Activated CD4-positive, alpha-beta T cell treated with anti-CD3 and anti-CD28 coated beads, Interleukin-2, amount 10 ng/mL, durations not matched to agents 7 days and 5 days (primary cell): ENCODE results near the gene CPHXL2. TPM values are rescaled to one million over a fixed set of nuclear protein-coding genes. Genes with fewer than 3 reads are reported as not detected.

Experiments
- CTCF ChIA-PET: fragments of 350-600 bp; sonication (Branson Sonifier 250); formaldehyde crosslinking; loops from one replicate; lab custom pipeline; 2021; ENCODE audit warnings: antibody characterized with exemption; lab: Charles Lee
- POLR2A ChIA-PET: fragments of 350-600 bp; sonication (Branson Sonifier 250); formaldehyde crosslinking; loops from one replicate; lab custom pipeline; 2021; ENCODE audit warnings: antibody characterized with exemption; lab: Charles Lee
- DNase-seq: peaks from one replicate; pipeline ENCODE4 v3.0.0-alpha.2; 2020
- H3K27ac Mint-ChIP-seq: one replicate; pipeline ENCODE4 v1.8.0; 2021; ENCODE audit warnings: mild to moderate bottlenecking, moderate library complexity, mixed read lengths
- H3K27me3 Mint-ChIP-seq: one replicate; pipeline ENCODE4 v1.8.0; 2021; ENCODE audit warnings: mixed read lengths
- H3K36me3 Mint-ChIP-seq: one replicate; pipeline ENCODE4 v1.8.0; 2021; ENCODE audit warnings: low read depth, mixed read lengths
- H3K4me1 Mint-ChIP-seq: one replicate; pipeline ENCODE4 v1.8.0; 2021; ENCODE audit warnings: mixed read lengths
- H3K4me3 Mint-ChIP-seq: one replicate; pipeline ENCODE4 v1.8.0; 2021; ENCODE audit warnings: mild to moderate bottlenecking, moderate library complexity, mixed read lengths
- H3K9me3 Mint-ChIP-seq: one replicate; pipeline ENCODE4 v1.8.0; 2021; ENCODE audit warnings: mixed read lengths
- total RNA-seq, 2 experiments: library from RNA; stranded (reverse); gene quantifications; one replicate each; pipeline ENCODE4 v1.2.3, GENCODE V29; 2021

The CPHXL2 gene
- not detected for total RNA-seq

DNA sequence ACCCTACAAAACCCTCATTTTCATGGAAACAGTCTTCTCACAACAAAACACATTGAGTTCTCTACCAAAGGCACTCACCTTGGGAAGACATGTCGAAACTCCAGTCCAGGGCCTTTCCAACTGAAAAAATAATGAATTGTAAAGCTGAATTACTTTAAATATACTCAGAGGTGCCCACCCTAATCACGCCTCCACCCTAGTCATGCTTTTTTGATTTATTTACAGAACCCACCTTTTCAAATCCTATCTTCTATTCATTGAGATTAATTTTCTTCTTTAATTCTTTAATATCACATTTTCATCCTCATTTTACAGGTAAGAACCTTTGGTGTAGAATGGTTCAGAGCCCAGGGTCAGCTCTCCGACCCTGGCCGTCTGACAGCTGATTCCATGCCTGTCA is at the start of gene CPHXL2:
TSS of gene CPHXL2 (minus strand) at position 101 of the 400 bp plus-strand sequence. CDS start at position 91, 10 bp downstream.
- POLR2A ChIA-PET: no interaction called here
- Mint-ChIP-seq H3K27ac (no peak within 1 kb of the TSS), H3K9me3 (no peaks in the 10 kb centered on the region), H3K4me1 (no peaks in the 10 kb centered on the region), H3K4me3 (no peak within 1 kb of the TSS), H3K27me3 (no peaks in the 10 kb centered on the region), H3K36me3 (no peaks in the 10 kb centered on the region)
- CTCF ChIA-PET: interaction anchor here (0.6 kb wide), 1 partner anchor 97 kb away, joined by 3 read pairs; no protein-coding TSS in a partner anchor
- DNase-seq: no peak

DNA sequence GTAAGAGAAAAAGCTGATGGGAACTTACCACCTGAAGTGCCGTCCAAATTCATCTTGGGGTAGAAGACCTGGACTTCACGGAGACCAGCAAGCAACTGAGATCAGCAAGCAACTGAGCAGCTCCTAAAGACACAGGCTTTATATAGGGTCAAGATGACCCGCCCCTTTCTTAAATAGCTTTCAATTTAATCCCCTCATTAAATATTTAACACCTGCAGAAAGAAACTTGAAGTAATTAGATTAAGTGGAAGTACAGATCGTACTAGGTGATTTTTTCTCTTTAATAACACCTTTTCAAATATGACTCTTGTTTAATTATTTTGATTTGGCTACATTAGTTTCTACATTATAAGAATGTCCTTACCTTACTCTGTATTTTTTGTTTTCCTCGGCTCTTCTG is 49.6 kb upstream of the CPHXL2 start, which contains the start of gene CPHXL:
TSS of gene CPHXL (minus strand) at position 101 of the 400 bp plus-strand sequence. CDS start at position 53, 48 bp downstream.
- no peak for DNase-seq
- CTCF ChIA-PET: no interaction called here
- Mint-ChIP-seq H3K4me1 (no peaks in the 10 kb centered on the region), H3K9me3 (no peaks in the 10 kb centered on the region), H3K27me3 (peaks cover 1% of the 10 kb centered on the region), H3K4me3 (no peak within 1 kb of the TSS), H3K36me3 (no peaks in the 10 kb centered on the region), H3K27ac (no peak within 1 kb of the TSS)
- POLR2A ChIA-PET: no interaction called here

DNA sequence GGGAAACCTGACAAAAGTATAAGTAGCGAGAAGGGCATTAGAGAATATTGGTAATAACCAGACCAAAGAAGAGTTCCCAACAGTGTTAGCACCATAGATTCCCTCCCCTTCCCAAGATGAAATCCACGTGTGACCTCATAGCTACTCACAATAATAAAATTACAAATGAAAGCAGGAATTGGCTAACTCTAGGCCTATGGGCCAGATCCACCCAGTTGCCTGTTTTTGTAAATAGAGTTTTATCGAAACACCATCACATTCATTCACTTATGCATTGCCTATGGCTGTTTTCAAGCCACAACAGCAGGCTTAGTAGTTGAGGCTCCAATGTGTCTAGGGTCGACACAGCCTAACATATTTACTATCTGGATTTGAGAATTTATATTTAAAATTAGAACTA is 41.6 kb upstream of the CPHXL2 start:
- Mint-ChIP-seq H3K9me3 (no peaks in the 10 kb centered on the region), H3K4me3 (no peak overlapping the region), H3K4me1 (no peaks in the 10 kb centered on the region), H3K36me3 (no peaks in the 10 kb centered on the region), H3K27me3 (peaks cover 6% of the 10 kb centered on the region), H3K27ac (no peak overlapping the region)
- CTCF ChIA-PET: interaction anchor here (0.6 kb wide), 1 partner anchor 505 kb away, joined by 5 read pairs; no protein-coding TSS in a partner anchor
- DNase-seq: no peak
- POLR2A ChIA-PET: no interaction called here

DNA sequence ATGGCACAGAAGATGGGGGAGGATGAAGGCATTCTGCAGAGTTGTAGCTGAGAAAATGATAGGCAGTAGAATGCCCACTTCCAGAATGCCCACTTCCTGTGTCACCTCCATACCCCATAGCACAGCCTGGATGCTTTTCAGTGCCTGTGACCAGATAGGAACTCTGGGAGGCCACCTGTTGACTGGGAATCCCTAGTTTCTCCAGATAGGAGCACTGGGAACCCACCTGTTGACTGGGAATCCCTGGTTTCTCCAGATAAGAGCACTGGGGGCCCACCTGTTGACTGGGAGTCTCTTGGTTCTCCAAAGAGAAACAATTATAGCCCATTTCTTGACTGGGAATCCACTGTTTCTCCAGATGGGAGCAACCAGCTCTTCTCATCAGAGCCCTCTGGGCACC is 37.9 kb upstream of the CPHXL2 start:
- ChIA-PET CTCF (no interaction called here), POLR2A (no interaction called here)
- DNase-seq: no peak
- H3K27ac Mint-ChIP-seq: no peak overlapping the region
- no peaks in the 10 kb centered on the region for H3K4me1 Mint-ChIP-seq
- peaks cover 14% of the 10 kb centered on the region for H3K9me3 Mint-ChIP-seq
- H3K27me3 Mint-ChIP-seq: peaks cover 7% of the 10 kb centered on the region
- no peak overlapping the region for H3K4me3 Mint-ChIP-seq
- H3K36me3 Mint-ChIP-seq: no peaks in the 10 kb centered on the region

GRCh38 chr16:75710344-75710743 is 33.5 kb upstream of the CPHXL2 start:
- Mint-ChIP-seq H3K9me3 (peaks cover 16% of the 10 kb centered on the region), H3K4me3 (no peak overlapping the region), H3K27ac (no peak overlapping the region), H3K36me3 (no peaks in the 10 kb centered on the region), H3K4me1 (no peaks in the 10 kb centered on the region), H3K27me3 (peaks cover 2% of the 10 kb centered on the region)
- POLR2A ChIA-PET: no interaction called here
- no peak for DNase-seq
- CTCF ChIA-PET: interaction anchor here (1.0 kb wide), 1 partner anchor 193 kb away, joined by 3 read pairs; no protein-coding TSS in a partner anchor

GRCh38 chr16:75703306-75703705 is 26.5 kb upstream of the CPHXL2 start:
- DNase-seq: no peak
- no peaks in the 10 kb centered on the region for H3K36me3 Mint-ChIP-seq
- no peak overlapping the region for H3K4me3 Mint-ChIP-seq
- no peak overlapping the region for H3K27ac Mint-ChIP-seq
- POLR2A ChIA-PET: no interaction called here
- CTCF ChIA-PET: no interaction called here
- H3K9me3 Mint-ChIP-seq: peaks cover 2% of the 10 kb centered on the region
- no peaks in the 10 kb centered on the region for H3K27me3 Mint-ChIP-seq
- no peaks in the 10 kb centered on the region for H3K4me1 Mint-ChIP-seq

- DNase-seq: no peak
- H3K36me3 Mint-ChIP-seq: no peaks in the 10 kb centered on the region
- peaks cover 2% of the 10 kb centered on the region for H3K9me3 Mint-ChIP-seq
- H3K4me1 Mint-ChIP-seq: no peaks in the 10 kb centered on the region
- no peak overlapping the region for H3K27ac Mint-ChIP-seq
- H3K4me3 Mint-ChIP-seq: no peak overlapping the region
- no peaks in the 10 kb centered on the region for H3K27me3 Mint-ChIP-seq
- ChIA-PET CTCF (no interaction called here), POLR2A (no interaction called here)
These were observed 25.4 kb upstream of the CPHXL2 start for GRCh38 chr16:75702242-75702641.

- ChIA-PET POLR2A (no interaction called here), CTCF (no interaction called here)
- Mint-ChIP-seq H3K27ac (no peak within 1 kb of the TSS), H3K4me1 (no peaks in the 10 kb centered on the region), H3K9me3 (no peaks in the 10 kb centered on the region), H3K4me3 (no peak within 1 kb of the TSS), H3K36me3 (no peaks in the 10 kb centered on the region), H3K27me3 (no peaks in the 10 kb centered on the region)
- DNase-seq: no peak
These were observed 24.6 kb upstream of the CPHXL2 start, which contains the start of gene DUXB for GRCh38 chr16:75701361-75701760. Gene DUXB, minus strand, starts transcription at chr16:75701461. Its CDS starts 43 bp downstream, at chr16:75701418.

- no peaks in the 10 kb centered on the region for H3K36me3 Mint-ChIP-seq
- no peaks in the 10 kb centered on the region for H3K4me1 Mint-ChIP-seq
- H3K9me3 Mint-ChIP-seq: no peaks in the 10 kb centered on the region
- no peak for DNase-seq
- H3K27me3 Mint-ChIP-seq: no peaks in the 10 kb centered on the region
- ChIA-PET CTCF (interaction anchor here (1.5 kb wide), 1 partner anchor 10 kb away, joined by 3 read pairs; no protein-coding TSS in a partner anchor), POLR2A (no interaction called here)
- no peak overlapping the region for H3K4me3 Mint-ChIP-seq
- no peak overlapping the region for H3K27ac Mint-ChIP-seq
These were observed 20.8 kb upstream of the CPHXL2 start for GRCh38 chr16:75697571-75697970.

- CTCF ChIA-PET: no interaction called here
- Mint-ChIP-seq H3K4me1 (no peaks in the 10 kb centered on the region), H3K27ac (no peak overlapping the region), H3K4me3 (no peak overlapping the region), H3K36me3 (no peaks in the 10 kb centered on the region), H3K27me3 (no peaks in the 10 kb centered on the region), H3K9me3 (no peaks in the 10 kb centered on the region)
- DNase-seq: peak; percentile 7
- POLR2A ChIA-PET: no interaction called here
These were observed 18.9 kb upstream of the CPHXL2 start for GRCh38 chr16:75695708-75696107.

GRCh38 chr16:75687361-75687760 is 10.6 kb upstream of the CPHXL2 start:
- POLR2A ChIA-PET: no interaction called here
- Mint-ChIP-seq H3K4me1 (no peaks in the 10 kb centered on the region), H3K9me3 (peaks cover 11% of the 10 kb centered on the region), H3K27ac (no peak overlapping the region), H3K27me3 (peaks cover 4% of the 10 kb centered on the region), H3K4me3 (no peak overlapping the region), H3K36me3 (no peaks in the 10 kb centered on the region)
- DNase-seq: no peak
- CTCF ChIA-PET: no interaction called here

GRCh38 chr16:75682308-75682707 is 5.5 kb upstream of the CPHXL2 start:
- DNase-seq: no peak
- Mint-ChIP-seq H3K9me3 (peaks cover 9% of the 10 kb centered on the region), H3K27ac (no peak overlapping the region), H3K27me3 (peaks cover 4% of the 10 kb centered on the region), H3K4me1 (no peaks in the 10 kb centered on the region), H3K4me3 (no peak overlapping the region), H3K36me3 (no peaks in the 10 kb centered on the region)
- ChIA-PET CTCF (no interaction called here), POLR2A (no interaction called here)

GRCh38 chr16:75679366-75679765 is 2.6 kb upstream of the CPHXL2 start:
- no peaks in the 10 kb centered on the region for H3K4me1 Mint-ChIP-seq
- CTCF ChIA-PET: no interaction called here
- H3K27ac Mint-ChIP-seq: no peak overlapping the region
- H3K36me3 Mint-ChIP-seq: no peaks in the 10 kb centered on the region
- peaks cover 2% of the 10 kb centered on the region for H3K27me3 Mint-ChIP-seq
- no peak overlapping the region for H3K4me3 Mint-ChIP-seq
- H3K9me3 Mint-ChIP-seq: peaks cover 4% of the 10 kb centered on the region
- no peak for DNase-seq
- POLR2A ChIA-PET: no interaction called here

- no peaks in the 10 kb centered on the region for H3K27me3 Mint-ChIP-seq
- peaks cover under 1% of the 10 kb centered on the region for H3K36me3 Mint-ChIP-seq
- peaks cover 3% of the 10 kb centered on the region for H3K9me3 Mint-ChIP-seq
- no peak overlapping the region for H3K4me3 Mint-ChIP-seq
- no peak for DNase-seq
- H3K27ac Mint-ChIP-seq: no peak overlapping the region
- ChIA-PET POLR2A (no interaction called here), CTCF (no interaction called here)
- no peaks in the 10 kb centered on the region for H3K4me1 Mint-ChIP-seq
These were observed 9.3 kb downstream of the CPHXL2 start for GRCh38 chr16:75667503-75667902.
